Stimulated activated CD8-positive, alpha-beta memory T cell treated with anti-CD3 and anti-CD28 coated beads, Interleukin-12 subunit alpha, Interleukin-12 subunit beta, amount 100 ng/mL, for 4 hours (primary cell): Measurements from ENCODE around the gene KRT222.

Experiments
- DNase-seq: peaks from one replicate; pipeline ENCODE4 v3.0.0-alpha.2; 2020; ENCODE audit warnings: low read depth

The KRT222 gene

DNA sequence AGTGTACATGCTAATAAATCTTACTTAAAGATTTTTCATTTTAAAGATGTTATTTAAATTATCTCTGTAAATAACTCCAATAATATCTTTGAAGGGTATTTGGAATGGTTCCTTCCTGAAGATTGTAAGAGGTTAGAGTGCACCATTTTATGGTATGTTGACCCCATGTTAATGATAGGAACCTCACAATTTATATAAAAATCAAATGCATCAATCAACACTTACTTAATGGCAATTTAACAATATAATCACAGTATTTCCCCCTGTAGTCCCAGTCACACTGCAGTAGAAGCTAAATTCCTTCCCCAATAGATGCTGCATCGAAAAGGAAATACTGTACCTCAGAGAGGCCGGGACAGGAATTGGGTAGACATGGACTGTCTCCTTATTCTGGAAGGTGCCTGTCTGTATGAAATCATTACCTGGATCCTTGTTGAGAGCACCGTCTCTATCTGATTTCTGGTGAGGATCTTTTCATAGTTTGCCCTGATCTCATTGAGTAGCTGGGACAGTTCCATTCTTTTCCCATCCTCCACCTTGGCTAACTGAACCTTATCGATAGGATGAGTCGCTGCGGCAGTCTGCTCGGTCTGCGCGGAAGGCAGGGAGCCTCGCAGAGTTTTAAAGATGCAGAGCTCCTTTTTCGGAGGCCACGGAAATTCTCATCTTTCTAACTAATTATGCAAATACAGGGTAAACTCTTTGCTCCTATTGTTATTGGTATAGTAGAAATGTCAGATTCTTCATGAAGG lies at the start of gene KRT222:
Gene KRT222 (minus strand): TSS at position 596 of the 752 bp plus-strand sequence. CDS start 78 bp downstream, at position 518.
- no peak for DNase-seq

- no peak for DNase-seq
Measured at GRCh38 chr17:40714473-40714872, 49.5 kb upstream of the KRT222 start.

- DNase-seq, result no peak
Measured at GRCh38 chr17:40707745-40708144, 42.8 kb upstream of the KRT222 start.

DNA sequence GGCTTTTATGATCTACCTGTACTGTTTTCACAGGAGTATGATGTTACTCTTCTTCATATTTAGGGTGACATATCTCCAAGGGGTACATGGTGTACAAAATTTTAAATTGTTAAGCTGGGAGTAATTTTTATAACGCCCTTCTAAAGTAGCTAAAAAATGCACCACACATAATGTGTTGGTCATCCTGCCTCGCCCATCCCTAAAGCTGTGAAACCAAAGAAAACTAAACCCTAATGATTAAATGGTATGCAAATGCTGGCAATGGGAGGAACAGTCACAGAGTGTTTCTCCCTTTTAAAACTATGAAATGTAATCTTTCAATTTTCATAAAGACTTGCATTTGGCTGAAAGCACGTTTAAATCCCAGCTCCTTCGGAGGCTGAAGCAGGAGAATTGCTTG lies 40.6 kb upstream of the KRT222 start:
- no peak for DNase-seq

- no peak for DNase-seq
Measured at GRCh38 chr17:40703652-40704051, 38.7 kb upstream of the KRT222 start, which contains the start of gene KRT24. Gene KRT24 (minus strand): TSS chr17:40703752. CDS start chr17:40703693, 59 bp downstream.

DNA sequence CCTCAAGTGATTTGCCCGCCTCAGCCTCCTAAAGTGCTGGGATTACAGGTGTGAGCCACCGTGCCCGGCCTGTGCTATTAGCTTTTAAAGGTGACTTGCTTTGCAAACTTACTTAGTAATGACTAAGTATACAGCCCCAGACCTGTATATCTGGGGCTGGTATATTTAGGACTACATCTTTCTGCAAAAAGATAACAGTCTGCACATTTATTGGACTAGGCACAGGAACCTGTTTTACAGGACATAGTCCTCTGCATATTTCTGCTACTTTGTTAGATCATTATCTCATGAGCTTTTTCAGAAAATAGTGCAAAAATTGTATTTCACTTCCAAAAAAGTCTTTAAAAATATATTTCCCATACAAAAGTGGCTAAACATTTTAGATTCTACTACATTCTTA lies 37.3 kb upstream of the KRT222 start:
- DNase-seq, result no peak

DNA sequence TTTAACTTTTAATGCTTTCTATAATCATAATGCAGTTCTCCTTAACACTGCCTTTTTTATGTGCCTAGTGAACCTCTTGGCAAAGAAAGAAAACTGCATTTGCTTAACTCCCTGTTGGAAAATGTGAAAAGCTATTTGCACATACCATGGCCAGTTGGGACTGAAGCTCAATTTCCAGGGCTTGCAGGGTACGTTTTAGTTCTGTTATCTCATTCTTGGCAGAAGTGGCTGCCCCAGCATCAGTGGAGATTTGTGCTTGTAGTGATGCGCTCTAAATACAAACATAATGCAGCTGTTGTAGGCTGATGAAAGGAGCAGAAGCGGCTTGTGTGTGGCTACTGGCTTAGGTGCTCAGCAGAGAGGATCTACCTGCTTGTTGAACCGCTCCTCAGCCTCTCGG lies 34.9 kb upstream of the KRT222 start:
- DNase-seq, result no peak

- no peak for DNase-seq
Measured at GRCh38 chr17:40699371-40699770, 34.4 kb upstream of the KRT222 start.

GRCh38 chr17:40697297-40697696 lies 32.3 kb upstream of the KRT222 start:
- no peak for DNase-seq

- no peak for DNase-seq
Measured at GRCh38 chr17:40696651-40697072, 31.7 kb upstream of the KRT222 start.

DNA sequence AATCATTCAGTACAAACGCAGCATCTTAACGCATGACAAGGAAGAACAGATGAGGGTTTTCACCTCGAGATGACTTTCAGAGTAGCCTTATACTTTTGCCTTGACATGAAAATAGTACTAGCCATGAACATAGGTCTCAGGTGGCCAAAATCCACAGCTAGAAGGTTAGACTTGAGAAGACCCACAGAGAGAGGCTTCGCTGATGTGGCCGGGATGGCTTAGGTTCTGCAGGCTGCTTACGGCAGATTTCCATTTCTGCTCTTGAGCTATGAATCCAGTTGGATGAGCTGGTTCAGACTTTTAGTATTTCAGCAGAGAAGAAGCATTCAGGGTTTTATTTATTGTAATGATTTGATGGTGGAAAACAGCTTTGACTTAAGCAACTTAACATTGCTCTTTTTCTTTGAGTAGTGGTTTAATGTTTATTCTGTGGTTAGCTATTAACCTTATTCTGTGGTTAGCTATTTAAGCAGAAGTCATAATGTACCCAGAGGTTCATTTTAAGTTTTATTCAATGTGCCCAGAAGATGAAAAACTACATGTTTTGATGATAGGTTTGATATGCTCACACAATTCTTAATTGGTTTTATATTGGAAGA lies 31.0 kb upstream of the KRT222 start:
- no peak for DNase-seq

GRCh38 chr17:40694584-40694983 lies 29.6 kb upstream of the KRT222 start:
- DNase-seq, result no peak

GRCh38 chr17:40687106-40687505 lies 22.1 kb upstream of the KRT222 start:
- DNase-seq, result no peak

GRCh38 chr17:40686192-40686591 lies 21.2 kb upstream of the KRT222 start:
- no peak for DNase-seq

- no peak for DNase-seq
Measured at GRCh38 chr17:40680998-40681397, 16.0 kb upstream of the KRT222 start.

DNA sequence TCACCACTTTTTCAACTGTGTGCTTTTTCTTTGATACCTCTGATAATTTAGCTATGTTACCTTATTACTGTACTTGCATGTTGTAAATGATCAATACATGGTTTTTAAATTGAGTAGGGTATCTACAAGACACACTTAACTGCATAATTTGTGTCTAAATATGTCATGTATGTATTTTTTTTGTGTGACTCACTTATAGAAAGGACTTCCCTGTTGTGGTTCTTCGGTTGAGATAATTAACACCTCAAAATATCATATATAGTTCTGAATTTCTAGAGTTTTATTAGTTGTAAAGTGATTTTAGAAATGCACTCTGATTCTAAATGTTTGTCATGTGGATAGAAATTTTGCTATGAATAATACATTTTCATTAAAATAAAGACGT lies 14.5 kb upstream of the KRT222 start:
- no peak for DNase-seq

DNA sequence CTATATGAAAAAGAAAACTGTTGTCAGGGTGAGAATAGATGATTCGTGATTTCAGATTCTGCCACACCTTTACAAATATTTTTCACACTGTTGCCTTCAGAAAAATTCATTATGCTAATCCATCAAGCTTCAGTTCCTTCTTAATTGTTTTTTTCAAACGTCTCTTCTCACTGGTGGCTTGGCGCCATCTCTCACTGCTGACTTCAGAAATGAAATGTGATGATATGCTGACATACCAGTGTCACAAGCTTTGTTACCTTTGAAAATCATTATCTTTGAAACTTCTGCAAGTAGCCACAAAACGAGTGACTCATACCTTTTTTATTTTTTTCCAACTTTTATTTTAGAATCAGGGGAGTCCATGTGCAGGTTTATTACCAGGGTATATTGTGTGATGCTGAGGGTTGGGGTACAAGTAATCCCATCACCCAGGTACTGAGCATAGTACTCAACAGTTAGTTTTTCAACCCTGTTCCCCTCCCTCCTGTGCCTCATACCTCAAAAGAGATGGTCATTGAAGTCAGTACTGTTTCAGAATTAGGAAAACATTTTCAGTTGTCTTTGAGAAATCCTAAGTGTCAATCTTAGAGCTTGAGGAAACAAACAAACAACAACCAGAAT lies 14.0 kb upstream of the KRT222 start:
- no peak for DNase-seq

- no peak for DNase-seq
Measured at GRCh38 chr17:40675905-40676304, 10.9 kb upstream of the KRT222 start.

GRCh38 chr17:40672654-40673053 lies 7.7 kb upstream of the KRT222 start:
- DNase-seq, result no peak

DNA sequence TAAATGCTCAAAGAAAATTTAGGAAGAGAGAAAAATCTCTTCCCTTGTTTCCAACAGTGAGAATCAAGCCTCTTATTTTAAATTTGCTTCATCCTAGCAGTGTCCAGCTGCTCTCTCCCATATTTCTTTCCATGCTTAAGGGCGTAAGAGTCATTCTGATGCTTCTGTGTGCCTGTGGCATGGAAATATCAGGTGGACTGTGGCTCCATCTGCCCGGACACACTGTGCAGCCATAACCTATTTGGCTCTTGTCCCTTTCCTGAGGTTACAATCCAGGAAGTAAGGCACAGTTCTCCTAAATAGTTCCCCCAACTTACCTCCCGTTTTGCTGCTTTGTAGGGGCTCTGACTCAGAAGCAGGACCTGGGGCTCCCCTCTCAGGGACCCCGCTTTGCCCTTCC lies 6.3 kb upstream of the KRT222 start:
- no peak for DNase-seq

- DNase-seq, result no peak
Measured at GRCh38 chr17:40666331-40666730, 1.4 kb upstream of the KRT222 start.

DNA sequence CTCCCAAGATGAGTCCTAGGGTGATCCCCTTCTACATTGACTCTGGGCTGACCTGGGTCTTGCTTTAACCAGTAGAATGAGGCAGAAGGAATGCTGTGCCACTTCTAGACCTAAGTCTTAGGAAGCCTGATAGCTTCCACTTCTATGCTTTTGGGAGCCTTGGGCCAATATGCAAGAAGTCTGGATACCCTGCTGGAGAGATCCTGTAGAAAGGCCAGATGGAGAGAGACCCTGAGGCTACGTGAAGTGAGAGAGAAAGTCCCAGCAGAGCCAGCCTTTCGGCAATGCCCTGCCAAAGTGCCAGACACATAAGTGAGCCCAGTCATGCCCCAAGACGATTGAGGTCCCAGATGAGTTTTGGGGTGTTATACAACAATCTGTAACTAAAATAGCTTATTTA lies 1.7 kb downstream of the KRT222 start:
- DNase-seq, result no peak

- DNase-seq, result no peak
Measured at GRCh38 chr17:40659911-40660310, 5.1 kb downstream of the KRT222 start.
